HEK293 (cell line): ENCODE measurements around the gene LRRC8B.

Experiments used
- CTCF ChIA-PET: fragments of 350-600 bp; formaldehyde crosslinking; extraction: SDS; loops from one replicate; lab custom pipeline; 2021; ENCODE audit warnings: antibody characterized with exemption; lab: Yijun Ruan, JAX
- POLR2A ChIA-PET: fragments of 300-600 bp; formaldehyde crosslinking; extraction: SDS; loops from one replicate; lab custom pipeline; 2020; ENCODE audit warnings: antibody characterized with exemption, inconsistent platforms; lab: Yijun Ruan, JAX
- H3K27ac ChIP-seq: fragments of 200-500 bp; sonication (Bioruptor generic); 2 replicates; pipeline ENCODE4 v1.5.1; 2014; ENCODE audit warnings: low read depth, low read length, control low read depth, inconsistent platforms; ENCODE audit errors: extremely low read depth
- H3K36me3 ChIP-seq, 2 experiments: fragments of 200-500 bp in 1 of 2; sonication (Bioruptor generic) in 1 of 2; 1 replicate in 1 of 2; 2 replicates in 1 of 2; pipeline ENCODE4 v1.5.1; 2014 to 2017; ENCODE audit warnings: inconsistent platforms in 2 of 2, low read length in 2 of 2; ENCODE audit not compliant: control insufficient read depth in 2 of 2, insufficient read depth in 1 of 2
- H3K4me1 ChIP-seq: fragments of 200-500 bp; sonication (Bioruptor generic); 2 replicates; pipeline ENCODE4 v1.5.1; 2014; ENCODE audit warnings: mild to moderate bottlenecking, low read length, inconsistent platforms; ENCODE audit not compliant: control insufficient read depth, insufficient read depth
- H3K4me3 ChIP-seq: 2 replicates; pipeline ENCODE4 v1.5.1; 2011; ENCODE audit warnings: low read depth, mild to moderate bottlenecking, control low read depth, low read length, moderate library complexity
- H3K9me3 ChIP-seq: fragments of 200-500 bp; sonication (Bioruptor generic); 2 replicates; pipeline ENCODE4 v1.5.1; 2014; ENCODE audit warnings: low read depth, low read length, inconsistent platforms; ENCODE audit not compliant: control insufficient read depth, insufficient read depth
- FEZF1 ChIP-seq: fragments of 450-650 bp; formaldehyde crosslinking; IDR thresholded peaks from 2 replicates; pipeline ENCODE4 v1.5.1; 2016; ENCODE audit warnings: missing biosample characterization, missing genetic modification characterization
- IKZF3 ChIP-seq: fragments of 450-650 bp; IDR thresholded peaks from 2 replicates; pipeline ENCODE4 v1.5.0; 2018; ENCODE audit warnings: missing biosample characterization, mild to moderate bottlenecking, missing genetic modification characterization, moderate library complexity
- KLF17 ChIP-seq: fragments of 450-650 bp; formaldehyde crosslinking; IDR thresholded peaks from 2 replicates; pipeline ENCODE4 v1.5.1; 2016; ENCODE audit warnings: missing biosample characterization, missing genetic modification characterization
- RBAK ChIP-seq: fragments of 450-650 bp; formaldehyde crosslinking; IDR thresholded peaks from 2 replicates; pipeline ENCODE4 v1.5.1; 2016; ENCODE audit warnings: missing biosample characterization, missing genetic modification characterization
- SALL2 ChIP-seq: fragments of 450-650 bp; formaldehyde crosslinking; IDR thresholded peaks from 2 replicates; pipeline ENCODE4 v1.5.0; 2017; ENCODE audit warnings: missing biosample characterization, mild to moderate bottlenecking, missing genetic modification characterization, borderline replicate concordance
- SCRT2 ChIP-seq: fragments of 450-650 bp; formaldehyde crosslinking; IDR thresholded peaks from 2 replicates; pipeline ENCODE4 v1.5.1; 2016; ENCODE audit warnings: missing biosample characterization, missing genetic modification characterization
- TRIM28 ChIP-seq: IDR thresholded peaks from 2 replicates; pipeline ENCODE4 v1.6.1; 2011; ENCODE audit warnings: low read length, control low read depth, borderline replicate concordance
- ZEB2 ChIP-seq: fragments of 450-650 bp; formaldehyde crosslinking; IDR thresholded peaks from 2 replicates; pipeline ENCODE4 v1.5.1; 2016; ENCODE audit warnings: missing biosample characterization, missing genetic modification characterization
- ZFP41 ChIP-seq: fragments of 450-650 bp; formaldehyde crosslinking; IDR thresholded peaks from 2 replicates; pipeline ENCODE4 v1.5.1; 2016; ENCODE audit warnings: missing biosample characterization, missing genetic modification characterization, borderline replicate concordance
- ZNF138 ChIP-seq: fragments of 450-650 bp; formaldehyde crosslinking; IDR thresholded peaks from 2 replicates; pipeline ENCODE4 v1.5.1; 2016; ENCODE audit warnings: missing biosample characterization, missing genetic modification characterization, borderline replicate concordance
- ZNF146 ChIP-seq: fragments of 450-650 bp; formaldehyde crosslinking; IDR thresholded peaks from 2 replicates; pipeline ENCODE4 v1.5.1; 2016; ENCODE audit warnings: missing biosample characterization, missing genetic modification characterization
- ZNF155 ChIP-seq: fragments of 450-650 bp; formaldehyde crosslinking; IDR thresholded peaks from 2 replicates; pipeline ENCODE4 v1.5.1; 2016; ENCODE audit warnings: missing biosample characterization, missing genetic modification characterization
- ZNF16 ChIP-seq: fragments of 450-650 bp; formaldehyde crosslinking; IDR thresholded peaks from 2 replicates; pipeline ENCODE4 v1.5.1; 2016; ENCODE audit warnings: low read depth, missing biosample characterization, missing genetic modification characterization
- ZNF202 ChIP-seq: fragments of 450-650 bp; formaldehyde crosslinking; IDR thresholded peaks from 2 replicates; pipeline ENCODE4 v1.5.1; 2016; ENCODE audit warnings: missing biosample characterization, missing genetic modification characterization, borderline replicate concordance
- ZNF223 ChIP-seq: fragments of 450-650 bp; formaldehyde crosslinking; IDR thresholded peaks from 2 replicates; pipeline ENCODE4 v1.5.1; 2016; ENCODE audit warnings: missing biosample characterization, missing genetic modification characterization
- ZNF292 ChIP-seq: fragments of 450-650 bp; formaldehyde crosslinking; IDR thresholded peaks from 2 replicates; pipeline ENCODE4 v1.5.1; 2016; ENCODE audit warnings: low read depth, missing biosample characterization, missing genetic modification characterization, borderline replicate concordance
- ZNF324 ChIP-seq: fragments of 450-650 bp; formaldehyde crosslinking; IDR thresholded peaks from 2 replicates; pipeline ENCODE4 v1.5.1; 2016; ENCODE audit warnings: missing biosample characterization, missing genetic modification characterization
- ZNF394 ChIP-seq: fragments of 450-650 bp; formaldehyde crosslinking; IDR thresholded peaks from 2 replicates; pipeline ENCODE4 v1.5.1; 2016; ENCODE audit warnings: missing biosample characterization, missing genetic modification characterization, mild to moderate bottlenecking, moderate library complexity, borderline replicate concordance
- ZNF510 ChIP-seq: fragments of 450-650 bp; formaldehyde crosslinking; IDR thresholded peaks from 2 replicates; pipeline ENCODE4 v1.5.1; 2018; ENCODE audit warnings: mild to moderate bottlenecking, missing genetic modification characterization, missing biosample characterization; ENCODE audit not compliant: insufficient replicate concordance
- ZNF514 ChIP-seq: fragments of 450-650 bp; formaldehyde crosslinking; IDR thresholded peaks from 2 replicates; pipeline ENCODE4 v1.5.1; 2016; ENCODE audit warnings: missing biosample characterization, missing genetic modification characterization
- ZNF560 ChIP-seq: fragments of 450-650 bp; formaldehyde crosslinking; IDR thresholded peaks from 2 replicates; pipeline ENCODE4 v1.5.1; 2017; ENCODE audit warnings: missing biosample characterization, missing genetic modification characterization, borderline replicate concordance
- ZNF596 ChIP-seq: fragments of 450-650 bp; IDR thresholded peaks from 2 replicates; pipeline ENCODE4 v1.5.0; 2018; ENCODE audit warnings: missing biosample characterization, mild to moderate bottlenecking, missing genetic modification characterization, moderate library complexity
- ZNF623 ChIP-seq: fragments of 450-650 bp; formaldehyde crosslinking; IDR thresholded peaks from 2 replicates; pipeline ENCODE4 v1.5.1; 2016; ENCODE audit warnings: missing biosample characterization, missing genetic modification characterization
- ZNF626 ChIP-seq: fragments of 450-650 bp; sonication (Bioruptor Pico); formaldehyde crosslinking; IDR thresholded peaks from 2 replicates; pipeline ENCODE4 v1.5.1; 2018; ENCODE audit warnings: missing biosample characterization, missing genetic modification characterization, inconsistent platforms
- ZNF654 ChIP-seq: fragments of 450-650 bp; formaldehyde crosslinking; IDR thresholded peaks from 2 replicates; pipeline ENCODE4 v1.5.1; 2016; ENCODE audit warnings: low read depth, missing biosample characterization, missing genetic modification characterization
- ZNF664 ChIP-seq: fragments of 450-650 bp; formaldehyde crosslinking; IDR thresholded peaks from 2 replicates; pipeline ENCODE4 v1.5.1; 2016; ENCODE audit warnings: missing biosample characterization, missing genetic modification characterization
- ZNF701 ChIP-seq: fragments of 450-650 bp; formaldehyde crosslinking; IDR thresholded peaks from 2 replicates; pipeline ENCODE4 v1.5.1; 2016; ENCODE audit warnings: missing biosample characterization, missing genetic modification characterization
- ZNF791 ChIP-seq: fragments of 450-650 bp; formaldehyde crosslinking; IDR thresholded peaks from 2 replicates; pipeline ENCODE4 v1.5.1; 2016; ENCODE audit warnings: missing biosample characterization, missing genetic modification characterization
- ZNF837 ChIP-seq: fragments of 450-650 bp; formaldehyde crosslinking; IDR thresholded peaks from 2 replicates; pipeline ENCODE4 v1.5.1; 2016; ENCODE audit warnings: missing biosample characterization, missing genetic modification characterization
- ZXDB ChIP-seq: fragments of 450-650 bp; formaldehyde crosslinking; IDR thresholded peaks from 2 replicates; pipeline ENCODE4 v1.5.1; 2016; ENCODE audit warnings: missing biosample characterization, missing genetic modification characterization
- TF ChIP-seq, protein P1 (sequence below): IDR thresholded peaks from 2 replicates; pipeline ENCODE4 v1.6.1; 2011; ENCODE audit warnings: mild to moderate bottlenecking, low read depth, low read length, borderline replicate concordance
- TF ChIP-seq, protein P2 (sequence below): fragments of 450-650 bp; formaldehyde crosslinking; IDR thresholded peaks from 2 replicates; pipeline ENCODE4; 2016; ENCODE audit warnings: missing biosample characterization, missing genetic modification characterization

LRRC8B gene

DNA sequence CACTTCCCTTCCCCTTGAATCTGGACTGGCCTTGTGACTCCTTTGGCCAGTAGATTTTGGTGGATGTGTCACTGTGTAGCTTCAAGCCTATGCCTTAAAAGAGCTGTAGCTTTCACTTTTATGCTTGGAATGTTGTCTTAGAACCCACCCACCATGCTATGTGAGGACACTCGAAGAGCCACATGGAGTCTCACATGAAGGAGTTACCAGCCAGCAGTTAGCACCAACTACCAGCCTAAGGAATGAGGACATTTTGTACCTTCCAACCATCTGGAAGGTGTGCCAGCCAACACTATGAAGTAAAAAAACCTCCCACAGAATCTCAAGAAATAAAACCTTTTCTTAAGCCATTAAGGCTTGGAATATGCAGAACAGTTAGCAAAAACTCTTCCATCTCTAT, 50.6 kb downstream of the LRRC8B start:
- ChIA-PET POLR2A (no interaction called here), CTCF (interaction anchor here (0.7 to 0.8 kb wide), 2 partner anchors 156 to 157 kb away, joined by 3 to 4 read pairs; no protein-coding TSS in a partner anchor)
- peaks cover 0 to 5% of the 10 kb centered on the region in 2 experiments; a peak in 1 of 3 replicates for H3K36me3 ChIP-seq
- H3K4me1 ChIP-seq = no peaks in the 10 kb centered on the region
- H3K4me3 ChIP-seq = no peak overlapping the region
- no peak for TF ChIP-seq SCRT2 (tag by site-specific recombination)
- no peak for TF ChIP-seq ZNF202 (tag by site-specific recombination)
- TF ChIP-seq ZNF146 = no peak
- TF ChIP-seq ZEB2 = no peak
- TF ChIP-seq ZXDB (tag by site-specific recombination) = no peak
- no peak for TF ChIP-seq ZNF596 (tag by site-specific recombination)
- no peak for TF ChIP-seq ZNF664 (tag by site-specific recombination)
- TF ChIP-seq ZNF560 = no peak
- no peak for TF ChIP-seq ZNF394
- no peak for TF ChIP-seq ZNF623 (tag by site-specific recombination)
- no peak for TF ChIP-seq RBAK (tag by site-specific recombination)
- TF ChIP-seq ZNF324 = no peak
- TF ChIP-seq, protein P1, sequence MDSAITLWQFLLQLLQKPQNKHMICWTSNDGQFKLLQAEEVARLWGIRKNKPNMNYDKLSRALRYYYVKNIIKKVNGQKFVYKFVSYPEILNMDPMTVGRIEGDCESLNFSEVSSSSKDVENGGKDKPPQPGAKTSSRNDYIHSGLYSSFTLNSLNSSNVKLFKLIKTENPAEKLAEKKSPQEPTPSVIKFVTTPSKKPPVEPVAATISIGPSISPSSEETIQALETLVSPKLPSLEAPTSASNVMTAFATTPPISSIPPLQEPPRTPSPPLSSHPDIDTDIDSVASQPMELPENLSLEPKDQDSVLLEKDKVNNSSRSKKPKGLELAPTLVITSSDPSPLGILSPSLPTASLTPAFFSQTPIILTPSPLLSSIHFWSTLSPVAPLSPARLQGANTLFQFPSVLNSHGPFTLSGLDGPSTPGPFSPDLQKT = no peak
- H3K9me3 ChIP-seq = no peaks in the 10 kb centered on the region
- H3K27ac ChIP-seq = no peak overlapping the region

GRCh38 chr1:89576013-89576412, 51.4 kb downstream of the LRRC8B start:
- ChIA-PET POLR2A (no interaction called here), CTCF (interaction anchor here (0.6 to 0.8 kb wide), 2 partner anchors 17 to 29 kb away, joined by 3 read pairs; no protein-coding TSS in a partner anchor)
- Histone ChIP-seq H3K9me3 (no peaks in the 10 kb centered on the region), H3K36me3 (peaks cover 0 to 9% of the 10 kb centered on the region in 2 experiments; a peak in 1 of 3 replicates), H3K4me1 (no peaks in the 10 kb centered on the region), H3K27ac (no peak overlapping the region), H3K4me3 (no peak overlapping the region)
- no peak for TF ChIP-seq ZNF292 (tag by site-specific recombination)
- no peak for TF ChIP-seq SALL2
- TF ChIP-seq ZNF510 (tag by site-specific recombination) = no peak
- no peak for TF ChIP-seq TRIM28
- TF ChIP-seq KLF17 (tag by site-specific recombination) = no peak
- no peak for TF ChIP-seq ZNF791
- TF ChIP-seq IKZF3 (tag by site-specific recombination) = no peak
- TF ChIP-seq ZNF623 (tag by site-specific recombination) = no peak
- TF ChIP-seq ZNF514 (tag by site-specific recombination) = no peak
- TF ChIP-seq ZNF223 (tag by site-specific recombination) = no peak
- no peak for TF ChIP-seq FEZF1
- TF ChIP-seq ZNF654 (tag by site-specific recombination) = no peak
- no peak for TF ChIP-seq ZNF155
- TF ChIP-seq ZFP41 (tag by site-specific recombination) = no peak
- TF ChIP-seq, protein P2, sequence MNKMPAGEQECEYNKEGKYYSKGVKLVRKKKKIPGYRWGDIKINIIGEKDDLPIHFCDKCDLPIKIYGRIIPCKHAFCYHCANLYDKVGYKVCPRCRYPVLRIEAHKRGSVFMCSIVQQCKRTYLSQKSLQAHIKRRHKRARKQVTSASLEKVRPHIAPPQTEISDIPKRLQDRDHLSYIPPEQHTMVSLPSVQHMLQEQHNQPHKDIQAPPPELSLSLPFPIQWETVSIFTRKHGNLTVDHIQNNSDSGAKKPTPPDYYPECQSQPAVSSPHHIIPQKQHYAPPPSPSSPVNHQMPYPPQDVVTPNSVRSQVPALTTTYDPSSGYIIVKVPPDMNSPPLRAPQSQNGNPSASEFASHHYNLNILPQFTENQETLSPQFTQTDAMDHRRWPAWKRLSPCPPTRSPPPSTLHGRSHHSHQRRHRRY (tag by site-specific recombination) = no peak
- TF ChIP-seq ZNF837 (tag by site-specific recombination) = no peak
- no peak for TF ChIP-seq ZNF138 (tag by site-specific recombination)
- no peak for TF ChIP-seq ZNF626 (tag by site-specific recombination)
- TF ChIP-seq ZNF701 (tag by site-specific recombination) = no peak
- TF ChIP-seq ZNF16 (tag by site-specific recombination) = no peak
